Measurements from ENCODE around the gene TRDN.

TRDN gene

GRCh38 chr6:123636782-123637181 is at the start of gene TRDN:
TSS of gene TRDN (minus strand) at chr6:123636950. CDS start at chr6:123636775, 175 bp downstream.
- DNase-seq (ENCODE audit: low read depth, low spot score), result no peak

- DNase-seq (ENCODE audit: low read depth, low spot score), result no peak
These were observed 45.3 kb upstream of the TRDN start for GRCh38 chr6:123681957-123682462.

GRCh38 chr6:123677897-123678296 is 41.1 kb upstream of the TRDN start:
- no peak for DNase-seq (ENCODE audit: low read depth, low spot score)

GRCh38 chr6:123676793-123677192 is 40.0 kb upstream of the TRDN start:
- DNase-seq (ENCODE audit: low read depth, low spot score), result no peak

GRCh38 chr6:123668965-123669591 is 32.3 kb upstream of the TRDN start:
- no peak for DNase-seq (ENCODE audit: low read depth, low spot score)

GRCh38 chr6:123668063-123668462 is 31.3 kb upstream of the TRDN start:
- DNase-seq (ENCODE audit: low read depth, low spot score), result no peak

- no peak for DNase-seq (ENCODE audit: low read depth, low spot score)
These were observed 26.7 kb upstream of the TRDN start for GRCh38 chr6:123663436-123663835.

GRCh38 chr6:123662757-123663156 is 26.0 kb upstream of the TRDN start:
- no peak for DNase-seq (ENCODE audit: low read depth, low spot score)

- no peak for DNase-seq (ENCODE audit: low read depth, low spot score)
These were observed 24.5 kb upstream of the TRDN start for GRCh38 chr6:123661105-123661891.

GRCh38 chr6:123659960-123660748 is 23.4 kb upstream of the TRDN start:
- DNase-seq (ENCODE audit: low read depth, low spot score), result no peak

- DNase-seq (ENCODE audit: low read depth, low spot score), result no peak
These were observed 22.1 kb upstream of the TRDN start for GRCh38 chr6:123658848-123659247.

GRCh38 chr6:123655521-123656306 is 19.0 kb upstream of the TRDN start:
- DNase-seq (ENCODE audit: low read depth, low spot score), result no peak

GRCh38 chr6:123648723-123649122 is 12.0 kb upstream of the TRDN start:
- DNase-seq (ENCODE audit: low read depth, low spot score), result no peak

GRCh38 chr6:123648020-123648580 is 11.3 kb upstream of the TRDN start:
- DNase-seq (ENCODE audit: low read depth, low spot score), result no peak

- DNase-seq (ENCODE audit: low read depth, low spot score), result no peak
These were observed 4.7 kb upstream of the TRDN start for GRCh38 chr6:123641497-123641896.

GRCh38 chr6:123640567-123641187 is 3.9 kb upstream of the TRDN start:
- DNase-seq (ENCODE audit: low read depth, low spot score), result no peak

GRCh38 chr6:123638865-123639264 is 2.1 kb upstream of the TRDN start:
- no peak for DNase-seq (ENCODE audit: low read depth, low spot score)

- DNase-seq (ENCODE audit: low read depth, low spot score), result no peak
These were observed 468 bp downstream of the TRDN start for GRCh38 chr6:123636282-123636681.

GRCh38 chr6:123635567-123635966 is 1.2 kb downstream of the TRDN start:
- no peak for DNase-seq (ENCODE audit: low read depth, low spot score)

GRCh38 chr6:123635144-123635543 is 1.6 kb downstream of the TRDN start:
- no peak for DNase-seq (ENCODE audit: low read depth, low spot score)

- no peak for DNase-seq (ENCODE audit: low read depth, low spot score)
These were observed 4.1 kb downstream of the TRDN start for GRCh38 chr6:123632641-123633040.

Measured in ELF-1 (cell line).